Measurements from ENCODE around the gene THAP11. TPM values are rescaled to one million over a fixed set of nuclear protein-coding genes. Genes with fewer than 3 reads are reported as not detected.
A peak's percentile ranks its signal among the peaks of the same experiment; 100 is the strongest.

Gene THAP11
- total RNA-seq, 1 donor from 2014 or later = 35.5 TPM

- no peaks in the 10 kb centered on the region for H3K27me3 ChIP-seq (ENCODE audit: control insufficient read depth in 3 of 3, insufficient read depth in 3 of 3, low read length in 3 of 3)
- peaks cover 27 to 40% (median 34%) of the 10 kb centered on the region in 3 donors for H3K36me3 ChIP-seq (ENCODE audit: control insufficient read depth in 3 of 3, insufficient read depth in 3 of 3, low read length in 3 of 3)
Measured at GRCh38 chr16:67885976-67886375, 43.9 kb downstream of the THAP11 start.

GRCh38 chr16:67886387-67886786 is 44.3 kb downstream of the THAP11 start:
- no peaks in the 10 kb centered on the region for H3K27me3 ChIP-seq (ENCODE audit: control insufficient read depth in 3 of 3, insufficient read depth in 3 of 3, low read length in 3 of 3)
- no peak overlapping the region for H3K4me3 ChIP-seq (ENCODE audit: low read length in 3 of 3)
- peaks cover 33 to 38% (median 38%) of the 10 kb centered on the region in 3 donors for H3K4me1 ChIP-seq (ENCODE audit: control insufficient read depth in 3 of 3, insufficient read depth in 3 of 3, low read length in 3 of 3)
- H3K27ac ChIP-seq (ENCODE audit: low read depth, low read length) = no peak overlapping the region
- peaks cover 23 to 35% (median 30%) of the 10 kb centered on the region in 3 donors for H3K36me3 ChIP-seq (ENCODE audit: control insufficient read depth in 3 of 3, insufficient read depth in 3 of 3, low read length in 3 of 3)
- no peaks in the 10 kb centered on the region for H3K9me3 ChIP-seq (ENCODE audit: control insufficient read depth in 3 of 3, low read length in 3 of 3)
- H3K9ac ChIP-seq (ENCODE audit: low read depth in 1 of 3, low read length in 3 of 3) = peak overlapping the region in 1 of 3 donors; percentile 33

More at GRCh38 chr16:67885976-67886375, 43.9 kb downstream of the THAP11 start:
- Histone ChIP-seq H3K4me3 (ENCODE audit: low read length in 3 of 3) (no peak overlapping the region), H3K9me3 (ENCODE audit: control insufficient read depth in 3 of 3, low read length in 3 of 3) (no peaks in the 10 kb centered on the region), H3K4me1 (ENCODE audit: control insufficient read depth in 3 of 3, insufficient read depth in 3 of 3, low read length in 3 of 3) (peaks cover 37 to 42% (median 42%) of the 10 kb centered on the region in 3 donors), H3K27ac (ENCODE audit: low read depth, low read length) (peak overlapping the region; percentile 99), H3K9ac (ENCODE audit: low read depth in 1 of 3, low read length in 3 of 3) (peak overlapping the region in 1 of 3 donors; percentile 33)

- Histone ChIP-seq H3K36me3 (ENCODE audit: control insufficient read depth in 3 of 3, insufficient read depth in 3 of 3, low read length in 3 of 3) (peaks cover 12 to 21% (median 14%) of the 10 kb centered on the region in 3 donors), H3K27me3 (ENCODE audit: control insufficient read depth in 3 of 3, insufficient read depth in 3 of 3, low read length in 3 of 3) (no peaks in the 10 kb centered on the region), H3K4me1 (ENCODE audit: control insufficient read depth in 3 of 3, insufficient read depth in 3 of 3, low read length in 3 of 3) (peaks cover 18 to 25% (median 21%) of the 10 kb centered on the region in 3 donors), H3K9ac (ENCODE audit: low read depth in 1 of 3, low read length in 3 of 3) (no peak overlapping the region), H3K27ac (ENCODE audit: low read depth, low read length) (no peak overlapping the region), H3K9me3 (ENCODE audit: control insufficient read depth in 3 of 3, low read length in 3 of 3) (no peaks in the 10 kb centered on the region), H3K4me3 (ENCODE audit: low read length in 3 of 3) (no peak overlapping the region)
Measured at GRCh38 chr16:67888331-67888730, 46.2 kb downstream of the THAP11 start.

DNA sequence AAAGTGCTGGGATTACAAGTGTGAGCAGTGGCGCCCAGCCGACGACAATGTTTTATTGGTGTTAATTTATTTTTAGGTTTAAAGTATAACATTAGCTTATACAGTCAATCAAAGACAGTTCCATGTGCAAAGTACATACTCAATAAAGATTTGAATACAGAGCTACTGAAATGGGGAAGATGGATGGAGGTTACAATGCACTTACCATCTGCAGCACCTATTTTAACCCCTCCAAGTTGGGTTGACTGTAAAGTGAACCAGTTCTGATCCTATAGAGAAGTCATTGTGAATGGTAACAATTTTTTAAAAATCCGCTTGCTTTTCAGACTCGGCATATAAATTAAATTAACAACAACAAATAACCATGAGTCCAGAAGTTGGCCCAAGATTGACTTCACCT is 50.3 kb downstream of the THAP11 start:
- Histone ChIP-seq H3K9me3 (ENCODE audit: control insufficient read depth in 3 of 3, low read length in 3 of 3) (no peaks in the 10 kb centered on the region), H3K4me3 (ENCODE audit: low read length in 3 of 3) (peak overlapping the region; percentile 66 to 85 (median 71)), H3K36me3 (ENCODE audit: control insufficient read depth in 3 of 3, insufficient read depth in 3 of 3, low read length in 3 of 3) (no peaks in the 10 kb centered on the region), H3K27me3 (ENCODE audit: control insufficient read depth in 3 of 3, insufficient read depth in 3 of 3, low read length in 3 of 3) (no peaks in the 10 kb centered on the region), H3K9ac (ENCODE audit: low read depth in 1 of 3, low read length in 3 of 3) (peak overlapping the region; percentile 76 to 88 (median 84)), H3K4me1 (ENCODE audit: control insufficient read depth in 3 of 3, insufficient read depth in 3 of 3, low read length in 3 of 3) (peaks cover 35 to 40% (median 39%) of the 10 kb centered on the region in 3 donors), H3K27ac (ENCODE audit: low read depth, low read length) (peak overlapping the region; percentile 96)

GRCh38 chr16:67892899-67893742 is 51.0 kb downstream of the THAP11 start, which contains the start of gene PSKH1:
TSS of gene PSKH1 (plus strand) at chr16:67893254. CDS start at chr16:67908750, 15,496 bp downstream.
- Histone ChIP-seq H3K27me3 (ENCODE audit: control insufficient read depth in 3 of 3, insufficient read depth in 3 of 3, low read length in 3 of 3) (no peaks in the 10 kb centered on the region), H3K4me3 (ENCODE audit: low read length in 3 of 3) (peak within 1 kb of the TSS; percentile 92 to 94 (median 93)), H3K9me3 (ENCODE audit: control insufficient read depth in 3 of 3, low read length in 3 of 3) (no peaks in the 10 kb centered on the region), H3K4me1 (ENCODE audit: control insufficient read depth in 3 of 3, insufficient read depth in 3 of 3, low read length in 3 of 3) (peaks cover 37 to 43% (median 41%) of the 10 kb centered on the region in 3 donors), H3K36me3 (ENCODE audit: control insufficient read depth in 3 of 3, insufficient read depth in 3 of 3, low read length in 3 of 3) (no peaks in the 10 kb centered on the region), H3K9ac (ENCODE audit: low read depth in 1 of 3, low read length in 3 of 3) (peak within 1 kb of the TSS; percentile 98 to 100 (median 98)), H3K27ac (ENCODE audit: low read depth, low read length) (peak within 1 kb of the TSS; percentile 96)

Small RNA genes lying within 50 kb of the gene (small RNA-seq; reads per million reads assigned to genes)
- not detected for gene AC040162.2
- not detected for gene NRN1L

Other genes starting within 250 kb of the THAP11 start
- gene CARMIL2, start 197.2 kb upstream of the THAP11 start, total RNA-seq = not detected
- gene ACD, start 182.1 kb upstream of the THAP11 start, total RNA-seq = 10.4 TPM
- gene PARD6A, start 181.4 kb upstream of the THAP11 start, total RNA-seq = 0.52 TPM
- 5.2 TPM for gene ENKD1, start 175.6 kb upstream of the THAP11 start, total RNA-seq
- gene C16orf86, start 175.5 kb upstream of the THAP11 start, total RNA-seq = 3.1 TPM
- 12.5 TPM for gene GFOD2, start 123.0 kb upstream of the THAP11 start, total RNA-seq
- gene RANBP10, start 35.8 kb upstream of the THAP11 start, total RNA-seq = 4.7 TPM
- 0.52 TPM for gene TSNAXIP1, start 35.4 kb upstream of the THAP11 start, total RNA-seq
- 94.5 TPM for gene NUTF2, start 4.6 kb downstream of the THAP11 start, total RNA-seq
- gene CENPT, start 5.4 kb downstream of the THAP11 start, total RNA-seq = 14.6 TPM
- gene EDC4, start 30.7 kb downstream of the THAP11 start, total RNA-seq = 66.3 TPM
- 1.0 TPM for gene NRN1L, start 42.6 kb downstream of the THAP11 start, total RNA-seq
- 9.9 TPM for gene PSKH1, start 50.9 kb downstream of the THAP11 start, total RNA-seq
- gene CTRL, start 89.5 kb downstream of the THAP11 start, total RNA-seq = 1.0 TPM
- 28.7 TPM for gene PSMB10, start 94.5 kb downstream of the THAP11 start, total RNA-seq
- gene LCAT, start 101.8 kb downstream of the THAP11 start, total RNA-seq = 4.2 TPM
- 27.1 TPM for gene SLC12A4, start 126.3 kb downstream of the THAP11 start, total RNA-seq
- not detected for gene DPEP3, start 138.2 kb downstream of the THAP11 start, total RNA-seq
- gene DPEP2, start 157.2 kb downstream of the THAP11 start, total RNA-seq = 1.0 TPM
- gene DPEP2NB, start 173.6 kb downstream of the THAP11 start, total RNA-seq = not detected
- gene DDX28, start 180.9 kb downstream of the THAP11 start, total RNA-seq = 14.1 TPM
- gene DUS2, start 181.0 kb downstream of the THAP11 start, total RNA-seq = 15.1 TPM
- gene NFATC3, start 243.1 kb downstream of the THAP11 start, total RNA-seq = 29.2 TPM